ENCODE results near the gene GRK2. TPM values are rescaled to one million over a fixed set of nuclear protein-coding genes. Genes with fewer than 3 reads are reported as not detected.

The GRK2 gene
- total RNA-seq, 1 donor from 2014 or later = 53.1 TPM

DNA sequence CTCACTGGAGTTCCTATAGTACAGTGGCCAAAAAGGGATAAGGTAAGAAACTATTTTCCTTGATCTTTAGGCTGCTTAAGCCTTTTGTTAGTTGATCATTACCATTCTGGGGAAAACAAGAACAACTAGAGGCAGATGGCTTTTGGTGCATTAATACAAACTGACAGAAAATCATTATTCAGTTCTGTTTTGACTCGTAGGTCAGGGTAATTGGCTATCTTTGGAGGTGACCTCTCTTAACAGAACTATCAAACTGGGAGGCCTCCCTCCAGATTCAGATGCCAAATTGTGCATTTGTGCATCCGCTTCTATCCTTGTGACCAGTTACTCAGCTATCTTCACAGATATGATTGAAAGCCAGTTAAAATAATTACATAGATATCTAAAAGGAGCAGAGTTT, 23.2 kb upstream of the GRK2 start:
- Mint-ChIP-seq H3K9me3 (no peaks in the 10 kb centered on the region), H3K27me3 (no peaks in the 10 kb centered on the region), H3K36me3 (peaks cover 41% of the 10 kb centered on the region), H3K4me1 (ENCODE audit: unreplicated experiment) (peaks cover 43% of the 10 kb centered on the region), H3K27ac (peak overlapping the region; percentile 98), H3K4me3 (peak overlapping the region; percentile 96)
- TF ChIP-seq, protein P1, sequence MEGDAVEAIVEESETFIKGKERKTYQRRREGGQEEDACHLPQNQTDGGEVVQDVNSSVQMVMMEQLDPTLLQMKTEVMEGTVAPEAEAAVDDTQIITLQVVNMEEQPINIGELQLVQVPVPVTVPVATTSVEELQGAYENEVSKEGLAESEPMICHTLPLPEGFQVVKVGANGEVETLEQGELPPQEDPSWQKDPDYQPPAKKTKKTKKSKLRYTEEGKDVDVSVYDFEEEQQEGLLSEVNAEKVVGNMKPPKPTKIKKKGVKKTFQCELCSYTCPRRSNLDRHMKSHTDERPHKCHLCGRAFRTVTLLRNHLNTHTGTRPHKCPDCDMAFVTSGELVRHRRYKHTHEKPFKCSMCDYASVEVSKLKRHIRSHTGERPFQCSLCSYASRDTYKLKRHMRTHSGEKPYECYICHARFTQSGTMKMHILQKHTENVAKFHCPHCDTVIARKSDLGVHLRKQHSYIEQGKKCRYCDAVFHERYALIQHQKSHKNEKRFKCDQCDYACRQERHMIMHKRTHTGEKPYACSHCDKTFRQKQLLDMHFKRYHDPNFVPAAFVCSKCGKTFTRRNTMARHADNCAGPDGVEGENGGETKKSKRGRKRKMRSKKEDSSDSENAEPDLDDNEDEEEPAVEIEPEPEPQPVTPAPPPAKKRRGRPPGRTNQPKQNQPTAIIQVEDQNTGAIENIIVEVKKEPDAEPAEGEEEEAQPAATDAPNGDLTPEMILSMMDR (conservative IDR thresholded peaks at IDR 0.05) = no peak
- no peak for DNase-seq (ENCODE audit: extremely low spot score, unreplicated experiment)

DNA sequence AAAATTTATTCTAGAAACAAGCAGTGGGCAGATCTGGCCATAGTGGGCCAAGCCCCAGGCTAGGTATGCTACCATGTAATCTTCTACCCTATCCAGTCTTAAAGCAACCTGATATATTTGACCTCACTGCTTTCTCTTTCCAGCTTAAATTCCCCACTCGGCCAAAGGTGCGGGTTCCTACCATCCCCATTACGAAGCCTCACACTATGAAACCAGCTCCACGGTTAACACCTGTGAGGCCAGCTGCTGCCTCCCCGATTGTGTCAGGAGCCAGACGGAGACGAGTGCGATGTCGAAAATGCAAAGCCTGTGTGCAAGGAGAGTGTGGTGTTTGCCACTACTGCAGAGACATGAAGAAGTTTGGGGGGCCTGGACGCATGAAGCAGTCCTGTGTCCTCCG, 21.2 kb upstream of the GRK2 start:
- no peak for DNase-seq (ENCODE audit: extremely low spot score, unreplicated experiment)
- Mint-ChIP-seq H3K4me3 (peak overlapping the region; percentile 34), H3K4me1 (ENCODE audit: unreplicated experiment) (peaks cover 41% of the 10 kb centered on the region), H3K9me3 (peaks cover 4% of the 10 kb centered on the region), H3K27ac (peak overlapping the region; percentile 99), H3K27me3 (no peaks in the 10 kb centered on the region), H3K36me3 (peaks cover 58% of the 10 kb centered on the region)
- TF ChIP-seq, protein P1 (conservative IDR thresholded peaks at IDR 0.05) = no peak

DNA sequence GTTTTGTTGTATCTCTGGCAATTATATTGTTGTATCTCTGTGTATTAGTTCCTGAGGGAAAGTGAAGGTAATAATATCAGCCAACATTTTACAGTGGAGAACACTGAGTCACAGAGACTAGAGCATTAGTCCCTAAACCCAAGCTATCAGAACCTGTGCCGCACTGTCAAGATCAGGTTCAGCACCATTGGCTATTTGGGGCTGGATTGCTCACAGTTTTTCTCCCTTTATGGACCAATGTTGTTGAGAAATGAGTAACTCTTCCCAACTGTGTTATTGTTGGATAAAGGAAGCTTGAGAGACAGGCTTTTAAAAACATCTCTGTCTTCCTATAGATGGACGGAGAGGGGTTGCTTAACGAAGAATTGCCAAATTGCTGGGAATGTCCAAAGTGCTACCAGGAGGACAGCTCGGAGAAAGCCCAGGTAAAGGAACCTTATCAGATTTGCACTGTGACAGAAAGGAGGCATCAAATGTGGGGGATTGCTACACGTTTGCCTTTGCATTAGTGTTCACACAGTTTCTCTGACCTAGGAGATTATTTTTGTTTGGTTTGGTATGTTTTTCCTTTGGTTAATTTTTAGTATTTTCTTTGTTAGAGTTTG, 18.2 kb upstream of the GRK2 start:
- H3K27me3 Mint-ChIP-seq = no peaks in the 10 kb centered on the region
- peak overlapping the region; percentile 81 for H3K4me3 Mint-ChIP-seq
- peaks cover 72% of the 10 kb centered on the region for H3K36me3 Mint-ChIP-seq
- peaks cover 28% of the 10 kb centered on the region for H3K4me1 Mint-ChIP-seq (ENCODE audit: unreplicated experiment)
- TF ChIP-seq, protein P1 (conservative IDR thresholded peaks at IDR 0.05) = no peak
- no peak for DNase-seq (ENCODE audit: extremely low spot score, unreplicated experiment)
- peak overlapping the region; percentile 99 for H3K27ac Mint-ChIP-seq
- peaks cover 4% of the 10 kb centered on the region for H3K9me3 Mint-ChIP-seq

DNA sequence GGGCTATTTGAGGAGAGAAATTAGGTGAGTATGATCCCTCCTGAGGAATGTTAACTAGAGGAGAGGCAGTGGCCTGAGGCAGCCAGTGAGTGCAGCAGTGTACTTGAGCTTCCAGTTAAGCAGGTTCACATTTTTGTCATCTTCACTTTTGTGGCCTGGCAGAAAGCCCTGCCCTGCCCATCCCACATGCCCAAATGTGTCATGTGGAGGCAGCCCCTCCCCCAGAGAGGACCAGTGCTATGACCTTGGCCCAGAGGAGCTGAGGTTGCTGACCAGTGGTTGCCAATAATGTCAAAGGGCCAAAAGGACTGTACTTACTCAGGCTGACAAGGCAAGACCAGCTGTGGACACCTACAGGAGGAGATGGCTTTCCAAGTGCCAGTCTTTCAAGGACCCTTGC, 17.6 kb upstream of the GRK2 start:
- Mint-ChIP-seq H3K36me3 (peaks cover 74% of the 10 kb centered on the region), H3K4me1 (ENCODE audit: unreplicated experiment) (peaks cover 24% of the 10 kb centered on the region), H3K9me3 (peaks cover 4% of the 10 kb centered on the region), H3K4me3 (peak overlapping the region; percentile 81), H3K27me3 (no peaks in the 10 kb centered on the region), H3K27ac (peak overlapping the region; percentile 99)
- TF ChIP-seq, protein P1 (conservative IDR thresholded peaks at IDR 0.05) = no peak
- DNase-seq (ENCODE audit: extremely low spot score, unreplicated experiment) = no peak

DNA sequence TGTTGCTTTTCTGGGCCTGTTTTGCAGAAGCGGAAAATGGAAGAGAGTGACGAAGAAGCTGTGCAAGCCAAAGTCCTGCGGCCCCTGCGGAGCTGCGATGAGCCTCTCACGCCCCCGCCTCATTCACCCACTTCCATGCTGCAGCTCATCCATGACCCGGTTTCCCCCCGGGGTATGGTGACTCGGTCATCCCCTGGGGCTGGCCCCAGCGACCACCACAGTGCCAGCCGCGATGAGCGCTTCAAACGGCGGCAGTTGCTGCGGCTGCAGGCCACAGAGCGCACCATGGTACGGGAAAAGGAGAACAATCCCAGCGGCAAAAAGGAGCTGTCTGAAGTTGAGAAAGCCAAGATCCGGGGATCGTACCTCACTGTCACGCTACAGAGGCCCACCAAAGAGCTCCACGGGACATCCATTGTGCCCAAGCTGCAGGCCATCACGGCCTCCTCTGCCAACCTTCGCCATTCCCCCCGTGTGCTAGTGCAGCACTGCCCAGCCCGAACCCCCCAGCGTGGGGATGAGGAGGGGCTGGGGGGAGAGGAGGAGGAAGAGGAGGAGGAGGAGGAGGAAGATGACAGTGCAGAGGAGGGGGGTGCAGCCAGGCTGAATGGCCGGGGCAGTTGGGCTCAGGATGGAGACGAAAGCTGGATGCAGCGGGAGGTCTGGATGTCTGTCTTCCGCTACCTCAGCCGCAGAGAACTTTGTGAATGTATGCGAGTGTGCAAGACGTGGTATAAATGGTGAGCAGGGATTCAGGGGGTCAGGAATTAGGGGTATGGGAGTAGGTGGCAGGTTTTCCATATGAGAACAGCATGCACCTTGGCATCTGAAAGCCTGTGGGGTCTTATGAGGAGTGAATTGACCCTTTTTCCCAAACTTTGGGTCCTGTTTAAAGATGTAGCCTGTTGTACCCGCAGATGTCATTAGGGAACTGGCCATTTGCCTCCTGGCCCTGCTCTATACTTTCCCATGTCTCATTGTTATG, 15.9 kb upstream of the GRK2 start:
- peaks cover 17% of the 10 kb centered on the region for H3K4me1 Mint-ChIP-seq (ENCODE audit: unreplicated experiment)
- TF ChIP-seq, protein P1 (conservative IDR thresholded peaks at IDR 0.05) = no peak
- no peak overlapping the region for H3K4me3 Mint-ChIP-seq
- H3K27ac Mint-ChIP-seq = peak overlapping the region; percentile 99
- DNase-seq (ENCODE audit: extremely low spot score, unreplicated experiment) = no peak
- peaks cover 4% of the 10 kb centered on the region for H3K9me3 Mint-ChIP-seq
- no peaks in the 10 kb centered on the region for H3K27me3 Mint-ChIP-seq
- H3K36me3 Mint-ChIP-seq = peaks cover 75% of the 10 kb centered on the region
